RWPE1 (cell line): ENCODE data around the gene SAFB.

Source experiments
- CTCF ChIA-PET: fragments of 350-600 bp; sonication (Branson Sonifier 250); formaldehyde crosslinking; extraction: SDS; loops from one replicate; lab custom pipeline; 2021; lab: Yijun Ruan, JAX
- POLR2A ChIA-PET: fragments of 400-600 bp; formaldehyde crosslinking; extraction: SDS; loops from one replicate; lab custom pipeline; 2020; ENCODE audit warnings: antibody characterized with exemption; ENCODE audit not compliant: low non-redundant PET; lab: Yijun Ruan, JAX
- DNase-seq: peaks from one replicate; pipeline ENCODE4 v3.0.0; 2012; ENCODE audit warnings: low spot score
- H3K27ac ChIP-seq: fragments of 450-650 bp; 2 replicates; pipeline ENCODE4 v1.5.1; 2017
- CTCF ChIP-seq: fragments of 450-650 bp; conservative IDR thresholded peaks from 2 replicates; pipeline ENCODE4 v1.5.1; 2017; ENCODE audit warnings: low read depth, mild to moderate bottlenecking

Gene SAFB

GRCh38 chr19:5677136-5677535 is 54.3 kb downstream of the SAFB start:
- CTCF ChIA-PET: interaction anchor here (0.6 kb wide), 1 partner anchor 1152 kb away, joined by 3 read pairs; no protein-coding TSS in a partner anchor
- no peak for DNase-seq
- no peak for TF ChIP-seq CTCF
- POLR2A ChIA-PET: no interaction called here
- H3K27ac ChIP-seq: peak overlapping the region; percentile 2; the same call in 1 of the 2 replicates

GRCh38 chr19:5677580-5677979 is 54.7 kb downstream of the SAFB start:
- peak overlapping the region; percentile 2; the same call in 1 of the 2 replicates for H3K27ac ChIP-seq
- CTCF ChIA-PET: interaction anchor here (0.6 kb wide), 1 partner anchor 96 kb away, joined by 7 read pairs; no protein-coding TSS in a partner anchor
- POLR2A ChIA-PET: no interaction called here
- TF ChIP-seq CTCF: no peak
- DNase-seq: no peak

- ChIA-PET CTCF (interaction anchor here (0.6 kb wide), 1 partner anchor 96 kb away, joined by 7 read pairs; no protein-coding TSS in a partner anchor), POLR2A (no interaction called here)
- peak overlapping the region; percentile 2; the same call in 1 of the 2 replicates for H3K27ac ChIP-seq
- DNase-seq: no peak
- no peak for TF ChIP-seq CTCF
Observed at GRCh38 chr19:5678071-5678718, 55.3 kb downstream of the SAFB start.

- ChIA-PET CTCF (interaction anchor here (0.6 to 1.1 kb wide), 3 partner anchors 9 to 932 kb away, joined by 3 to 5 read pairs (median 3); no protein-coding TSS in a partner anchor), POLR2A (interaction anchor here (0.6 kb wide), 1 partner anchor 12 kb away, joined by 3 read pairs; no protein-coding TSS in a partner anchor)
- no peak for DNase-seq
- H3K27ac ChIP-seq: peak overlapping the region; percentile 91
- TF ChIP-seq CTCF: no peak
Observed at GRCh38 chr19:5679289-5680083, 56.6 kb downstream of the SAFB start.

GRCh38 chr19:5680084-5680436 is 57.2 kb downstream of the SAFB start:
- POLR2A ChIA-PET: interaction anchor here (0.6 kb wide), 1 partner anchor 11 kb away, joined by 3 read pairs; no protein-coding TSS in a partner anchor
- no peak for DNase-seq
- CTCF ChIA-PET: interaction anchor here (0.6 to 1.1 kb wide), 2 partner anchors 14 to 931 kb away, joined by 3 to 5 read pairs; no protein-coding TSS in a partner anchor
- TF ChIP-seq CTCF: no peak
- peak overlapping the region; percentile 91 for H3K27ac ChIP-seq
